ENCODE measurements around the gene AGAP1. TPM values are rescaled to one million over a fixed set of nuclear protein-coding genes. Genes with fewer than 3 reads are reported as not detected.

AGAP1 gene
- total RNA-seq, 4 donors from 2014 or later: 33.7 to 55.2 (median 37.5) TPM

- Histone ChIP-seq H3K36me3 (peaks cover 0 to 53% of the 10 kb centered on the region in 2 donors), H3K4me1 (no peaks in the 10 kb centered on the region), H3K9me3 (no peaks in the 10 kb centered on the region), H3K27ac (no peak overlapping the region), H3K4me3 (no peak overlapping the region), H3K27me3 (no peaks in the 10 kb centered on the region)
- WGBS, 2 donors (ENCODE audit: low coverage in 1 of 2): 84 to 90% methylated on average over 9 to 11 of the region's 23 CpGs
- TF ChIP-seq POLR2A (IDR thresholded peaks at IDR 0.05) (no peak), POLR2AphosphoS5 (IDR thresholded peaks at IDR 0.05) (no peak), EP300 (IDR thresholded peaks at IDR 0.05) (no peak)
- TF ChIP-seq, protein P1, sequence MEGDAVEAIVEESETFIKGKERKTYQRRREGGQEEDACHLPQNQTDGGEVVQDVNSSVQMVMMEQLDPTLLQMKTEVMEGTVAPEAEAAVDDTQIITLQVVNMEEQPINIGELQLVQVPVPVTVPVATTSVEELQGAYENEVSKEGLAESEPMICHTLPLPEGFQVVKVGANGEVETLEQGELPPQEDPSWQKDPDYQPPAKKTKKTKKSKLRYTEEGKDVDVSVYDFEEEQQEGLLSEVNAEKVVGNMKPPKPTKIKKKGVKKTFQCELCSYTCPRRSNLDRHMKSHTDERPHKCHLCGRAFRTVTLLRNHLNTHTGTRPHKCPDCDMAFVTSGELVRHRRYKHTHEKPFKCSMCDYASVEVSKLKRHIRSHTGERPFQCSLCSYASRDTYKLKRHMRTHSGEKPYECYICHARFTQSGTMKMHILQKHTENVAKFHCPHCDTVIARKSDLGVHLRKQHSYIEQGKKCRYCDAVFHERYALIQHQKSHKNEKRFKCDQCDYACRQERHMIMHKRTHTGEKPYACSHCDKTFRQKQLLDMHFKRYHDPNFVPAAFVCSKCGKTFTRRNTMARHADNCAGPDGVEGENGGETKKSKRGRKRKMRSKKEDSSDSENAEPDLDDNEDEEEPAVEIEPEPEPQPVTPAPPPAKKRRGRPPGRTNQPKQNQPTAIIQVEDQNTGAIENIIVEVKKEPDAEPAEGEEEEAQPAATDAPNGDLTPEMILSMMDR (IDR thresholded peaks at IDR 0.05): no peak
- no peak for ATAC-seq
Observed at GRCh38 chr2:235958221-235958930, 464.5 kb downstream of the AGAP1 start.

DNA sequence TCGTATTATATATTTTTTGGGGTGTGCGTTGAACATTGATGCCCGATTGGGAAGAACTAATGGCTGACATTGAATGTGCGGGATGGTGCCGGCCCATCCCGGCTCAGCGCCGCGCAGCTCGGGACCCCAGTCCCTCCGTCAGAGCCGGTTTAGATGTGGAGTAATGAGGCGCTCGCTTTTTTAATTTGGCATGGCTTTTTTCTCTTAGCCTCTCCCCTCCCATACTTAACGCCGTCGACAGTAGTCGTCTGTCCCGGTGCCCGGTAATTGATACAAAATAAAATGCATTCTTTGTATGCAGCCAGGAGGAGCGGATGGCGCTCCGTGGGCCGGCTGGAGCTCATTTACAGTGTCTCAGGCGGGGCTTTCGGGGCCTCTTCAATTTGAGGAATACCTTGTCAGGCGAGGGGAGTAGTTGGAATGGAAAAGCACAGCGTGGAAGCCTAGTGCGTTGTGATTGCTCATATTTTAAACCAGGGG is 465.1 kb downstream of the AGAP1 start:
- no peak overlapping the region for H3K27ac ChIP-seq
- H3K4me3 ChIP-seq: no peak overlapping the region
- no peak for ATAC-seq
- TF ChIP-seq POLR2A (IDR thresholded peaks at IDR 0.05): no peak
- no peak for TF ChIP-seq EP300 (IDR thresholded peaks at IDR 0.05)
- TF ChIP-seq, protein P1 (IDR thresholded peaks at IDR 0.05): no peak
- no peak for TF ChIP-seq POLR2AphosphoS5 (IDR thresholded peaks at IDR 0.05)
- H3K27me3 ChIP-seq: no peaks in the 10 kb centered on the region
- H3K36me3 ChIP-seq: peaks cover 0 to 53% of the 10 kb centered on the region in 2 donors
- H3K4me1 ChIP-seq: no peaks in the 10 kb centered on the region
- 83 to 91% methylated on average over 19 to 26 of the region's 29 CpGs for WGBS, 2 donors (ENCODE audit: low coverage in 1 of 2)
- H3K9me3 ChIP-seq: no peaks in the 10 kb centered on the region

GRCh38 chr2:235960011-235960715 is 466.3 kb downstream of the AGAP1 start:
- H3K4me3 ChIP-seq: no peak overlapping the region
- 90 to 95% methylated on average over 5 to 16 of the region's 21 CpGs for WGBS, 2 donors (ENCODE audit: low coverage in 1 of 2)
- no peak for TF ChIP-seq POLR2AphosphoS5 (IDR thresholded peaks at IDR 0.05)
- no peak for ATAC-seq
- H3K9me3 ChIP-seq: no peaks in the 10 kb centered on the region
- no peaks in the 10 kb centered on the region for H3K4me1 ChIP-seq
- no peaks in the 10 kb centered on the region for H3K27me3 ChIP-seq
- H3K27ac ChIP-seq: no peak overlapping the region
- H3K36me3 ChIP-seq: peaks cover 0 to 43% of the 10 kb centered on the region in 2 donors

DNA sequence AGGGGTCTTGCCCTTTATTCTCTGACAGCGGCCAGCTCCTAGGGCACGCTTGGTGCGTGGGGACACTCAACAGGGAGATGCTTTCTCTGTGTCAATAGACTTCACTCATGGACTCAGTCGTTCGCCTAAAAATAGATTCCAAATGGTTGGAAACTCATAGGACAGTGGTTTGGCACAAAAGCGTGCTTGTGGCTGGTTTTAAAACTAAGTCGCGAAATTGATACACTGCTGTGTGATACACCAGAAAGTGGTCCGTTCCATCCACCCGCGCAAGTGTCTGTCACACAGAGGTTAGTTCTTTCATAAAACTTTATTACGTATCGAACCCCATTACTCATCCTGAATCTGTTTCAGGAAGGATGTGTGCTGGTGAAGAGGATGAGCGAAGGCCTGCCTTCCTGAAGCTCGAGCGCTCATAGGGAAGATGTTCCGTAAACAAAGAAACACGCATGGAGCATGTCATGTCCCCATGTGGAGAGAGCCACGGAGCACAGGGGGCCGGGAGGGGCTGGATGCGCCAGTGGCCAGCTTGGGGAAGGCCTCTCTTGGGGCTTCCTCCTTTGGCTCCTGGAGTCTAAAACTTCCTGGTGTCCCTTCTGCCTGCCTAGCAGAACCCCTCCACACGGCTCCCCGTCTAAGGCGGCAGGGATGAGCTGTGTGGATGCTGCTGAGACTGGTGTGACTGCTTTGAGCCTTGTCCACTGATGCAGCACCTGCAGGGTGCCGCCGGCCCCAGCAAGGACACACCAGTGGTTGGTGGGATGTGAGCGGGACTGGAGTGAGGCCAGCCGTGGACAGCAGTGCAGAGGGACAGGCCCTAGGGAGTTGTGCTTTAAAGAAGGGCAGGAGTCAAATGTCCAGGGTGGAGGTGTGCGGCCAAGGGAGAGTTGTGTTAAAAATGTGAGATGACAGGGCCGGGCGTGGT is 467.1 kb downstream of the AGAP1 start:
- ATAC-seq: no peak
- no peaks in the 10 kb centered on the region for H3K9me3 ChIP-seq
- no peaks in the 10 kb centered on the region for H3K4me1 ChIP-seq
- no peak overlapping the region for H3K4me3 ChIP-seq
- peaks cover 0 to 42% of the 10 kb centered on the region in 2 donors for H3K36me3 ChIP-seq
- H3K27me3 ChIP-seq: no peaks in the 10 kb centered on the region
- TF ChIP-seq EP300 (IDR thresholded peaks at IDR 0.05) (no peak), POLR2AphosphoS5 (IDR thresholded peaks at IDR 0.05) (no peak), POLR2A (IDR thresholded peaks at IDR 0.05) (no peak)
- TF ChIP-seq, protein P1 (IDR thresholded peaks at IDR 0.05): no peak
- WGBS, 2 donors (ENCODE audit: low coverage in 1 of 2): 94 to 96% methylated on average over 17 to 19 of the region's 31 CpGs
- no peak overlapping the region for H3K27ac ChIP-seq

DNA sequence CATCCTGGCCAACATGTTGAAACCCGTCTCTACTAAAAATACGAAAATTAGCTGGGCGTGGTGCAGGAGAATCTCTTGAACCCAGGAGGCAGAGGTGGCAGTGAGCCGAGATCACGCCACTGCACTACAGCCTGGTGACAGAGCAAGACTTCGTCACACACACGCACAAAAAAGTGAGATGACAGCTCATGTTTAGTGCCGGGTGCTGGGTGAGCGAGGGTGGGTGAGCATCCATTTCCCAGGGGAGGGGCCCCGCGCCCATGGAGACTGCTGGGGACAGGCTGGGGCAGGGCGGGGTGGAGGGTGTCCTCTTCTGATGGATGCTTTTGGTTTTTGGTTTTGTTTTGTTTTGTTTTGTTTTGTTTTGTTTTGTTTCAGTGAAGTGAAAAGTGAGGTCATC is 467.9 kb downstream of the AGAP1 start:
- H3K4me1 ChIP-seq: no peaks in the 10 kb centered on the region
- H3K9me3 ChIP-seq: no peaks in the 10 kb centered on the region
- no peak for TF ChIP-seq POLR2AphosphoS5 (IDR thresholded peaks at IDR 0.05)
- TF ChIP-seq POLR2A (IDR thresholded peaks at IDR 0.05): no peak
- TF ChIP-seq, protein P1 (IDR thresholded peaks at IDR 0.05): no peak
- no peak for TF ChIP-seq EP300 (IDR thresholded peaks at IDR 0.05)
- H3K36me3 ChIP-seq: peaks cover 0 to 44% of the 10 kb centered on the region in 2 donors
- H3K27me3 ChIP-seq: no peaks in the 10 kb centered on the region
- WGBS, 2 donors (ENCODE audit: low coverage in 1 of 2): 58 to 96% methylated on average over 4 to 9 of the region's 12 CpGs
- no peak for ATAC-seq
- H3K27ac ChIP-seq: no peak overlapping the region
- no peak overlapping the region for H3K4me3 ChIP-seq
